GM19467 (cell line): ENCODE data around the gene OBP2B.
"Not testable (repeated sequence)": the region's sequence is repeated elsewhere in the genome, so short reads cannot be mapped to it uniquely, and the experiment has no call there.

Experiments
- ATAC-seq: cut with Tn5 transposase; IDR thresholded peaks from one replicate; pipeline ENCODE4 v1.9.1; 2021; ENCODE audit warnings: mild to moderate bottlenecking, moderate library complexity; ENCODE audit not compliant: unreplicated experiment

OBP2B gene

GRCh38 chr9:133223159-133223756 lies 14.2 kb upstream of the OBP2B start:
- not testable (repeated sequence) for ATAC-seq

GRCh38 chr9:133221994-133222393 lies 12.9 kb upstream of the OBP2B start:
- ATAC-seq, result not testable (repeated sequence)

GRCh38 chr9:133221177-133221809 lies 12.2 kb upstream of the OBP2B start:
- no peak for ATAC-seq

GRCh38 chr9:133218049-133218975 lies 9.3 kb upstream of the OBP2B start:
- ATAC-seq, result not testable (repeated sequence)

GRCh38 chr9:133217333-133217988 lies 8.4 kb upstream of the OBP2B start:
- ATAC-seq, result not testable (repeated sequence)

- not testable (repeated sequence) for ATAC-seq
Observed at GRCh38 chr9:133214276-133214675, 5.2 kb upstream of the OBP2B start.

- no peak for ATAC-seq
Observed at GRCh38 chr9:133210609-133211008, 1.6 kb upstream of the OBP2B start.

GRCh38 chr9:133210202-133210532 lies 1.1 kb upstream of the OBP2B start:
- no peak for ATAC-seq

GRCh38 chr9:133209327-133210201 lies 514 bp upstream of the OBP2B start:
- not testable (repeated sequence) for ATAC-seq

- not testable (repeated sequence) for ATAC-seq
Observed at GRCh38 chr9:133208171-133208879, 725 bp downstream of the OBP2B start.

- ATAC-seq, result no peak
Observed at GRCh38 chr9:133207540-133208170, 1.4 kb downstream of the OBP2B start.

- ATAC-seq, result no peak
Observed at GRCh38 chr9:133207021-133207531, 2.0 kb downstream of the OBP2B start.

GRCh38 chr9:133205996-133206931 lies 2.8 kb downstream of the OBP2B start:
- ATAC-seq, result no peak

GRCh38 chr9:133205481-133205887 lies 3.6 kb downstream of the OBP2B start:
- not testable (repeated sequence) for ATAC-seq

GRCh38 chr9:133204993-133205336 lies 4.1 kb downstream of the OBP2B start:
- ATAC-seq, result no peak

GRCh38 chr9:133204335-133204992 lies 4.6 kb downstream of the OBP2B start:
- no peak for ATAC-seq

- ATAC-seq, result no peak
Observed at GRCh38 chr9:133203506-133204075, 5.5 kb downstream of the OBP2B start.
